Rectal smooth muscle tissue (tissue), 1 donor: Measurements from ENCODE around the gene ENPP7.

Experiments
- H3K27ac ChIP-seq: one replicate; pipeline ENCODE4 v1.7.0; 2013; ENCODE audit warnings: low read depth, low read length, inconsistent platforms
- H3K27me3 ChIP-seq: one replicate; pipeline ENCODE4 v1.7.0; 2013; ENCODE audit warnings: low read length; ENCODE audit not compliant: control insufficient read depth, insufficient read depth
- H3K36me3 ChIP-seq: one replicate; pipeline ENCODE4 v1.7.0; 2013; ENCODE audit warnings: low read length; ENCODE audit not compliant: control insufficient read depth, insufficient read depth
- H3K4me1 ChIP-seq: one replicate; pipeline ENCODE4 v1.7.0; 2013; ENCODE audit warnings: low read length; ENCODE audit not compliant: control insufficient read depth, insufficient read depth
- H3K4me3 ChIP-seq: one replicate; pipeline ENCODE4 v1.7.0; 2013; ENCODE audit warnings: low read length
- H3K9ac ChIP-seq: one replicate; pipeline ENCODE4 v1.7.0; 2013; ENCODE audit warnings: low read length

ENPP7 gene

DNA sequence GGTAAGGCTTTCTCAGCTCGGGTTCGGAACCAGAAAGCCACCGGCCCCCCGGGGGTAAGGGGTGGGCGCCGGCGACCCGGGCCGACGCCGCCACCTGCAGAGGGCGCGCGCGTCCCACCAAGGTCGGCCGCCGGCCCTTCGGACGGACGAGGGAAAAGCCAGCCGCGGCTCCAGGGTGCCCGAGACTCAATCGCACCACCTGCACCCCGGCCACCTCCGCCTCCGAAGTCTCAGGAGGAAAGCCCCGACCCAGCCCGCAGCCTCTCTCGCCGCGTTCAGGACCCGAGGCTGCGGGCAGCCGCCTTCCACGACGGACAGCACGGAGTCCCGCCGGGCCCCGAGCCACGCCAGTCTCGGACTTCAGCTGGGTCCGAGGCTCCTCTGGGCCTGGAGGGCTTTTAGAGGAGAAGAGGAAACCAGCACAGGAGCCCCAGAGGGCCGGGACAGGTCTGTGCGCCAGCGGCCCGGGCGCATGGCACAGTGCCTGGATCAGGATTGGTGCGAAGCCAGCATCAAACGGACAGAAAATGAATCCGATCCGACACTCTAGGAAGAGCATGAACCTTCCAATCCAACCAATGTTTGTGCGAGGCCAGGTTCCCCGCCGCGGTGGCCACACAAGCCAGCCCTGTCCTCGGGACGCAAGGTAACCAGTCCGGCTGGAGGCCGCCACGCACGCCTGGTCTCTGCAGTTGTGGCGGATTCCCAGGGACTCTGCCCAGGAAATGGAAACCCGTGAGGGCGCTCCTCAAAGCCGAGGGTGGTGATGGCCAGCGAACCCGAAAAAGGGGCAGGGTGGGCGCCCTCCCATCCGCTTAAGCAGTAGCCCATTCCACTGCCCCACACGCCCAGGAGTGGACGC is 59.4 kb downstream of the ENPP7 start:
- no peak overlapping the region for H3K4me3 ChIP-seq

GRCh38 chr17:79790805-79791734 is 60.3 kb downstream of the ENPP7 start:
- Histone ChIP-seq H3K36me3 (no peaks in the 10 kb centered on the region), H3K27ac (no peak overlapping the region), H3K4me1 (peaks cover 9% of the 10 kb centered on the region), H3K4me3 (no peak overlapping the region), H3K27me3 (peaks cover 42% of the 10 kb centered on the region), H3K9ac (no peak overlapping the region)

More for the DNA sequence above, 59.4 kb downstream of the ENPP7 start:
- peaks cover 46% of the 10 kb centered on the region for H3K27me3 ChIP-seq
- peaks cover 7% of the 10 kb centered on the region for H3K4me1 ChIP-seq
- H3K9ac ChIP-seq = no peak overlapping the region
- H3K27ac ChIP-seq = no peak overlapping the region
- no peaks in the 10 kb centered on the region for H3K36me3 ChIP-seq

- no peaks in the 10 kb centered on the region for H3K36me3 ChIP-seq
- no peak overlapping the region for H3K9ac ChIP-seq
- peaks cover 9% of the 10 kb centered on the region for H3K4me1 ChIP-seq
- peaks cover 41% of the 10 kb centered on the region for H3K27me3 ChIP-seq
- no peak overlapping the region for H3K27ac ChIP-seq
- H3K4me3 ChIP-seq = no peak overlapping the region
Observed at GRCh38 chr17:79791735-79792161, 61.0 kb downstream of the ENPP7 start.
